ENCODE data around the gene CSK. TPM values are rescaled to one million over a fixed set of nuclear protein-coding genes. Genes with fewer than 3 reads are reported as not detected.

The CSK gene
- total and polyA plus RNA-seq, 12 donors: 19.7 to 48.6 (median 24.8) TPM

GRCh38 chr15:74773329-74773728 lies 8.6 kb upstream of the CSK start:
- ATAC-seq (no peak), DNase-seq (no peak)
- no peak overlapping the region for H3K27ac ChIP-seq
- H3K27me3 ChIP-seq: no peaks in the 10 kb centered on the region
- TF ChIP-seq, protein P1, sequence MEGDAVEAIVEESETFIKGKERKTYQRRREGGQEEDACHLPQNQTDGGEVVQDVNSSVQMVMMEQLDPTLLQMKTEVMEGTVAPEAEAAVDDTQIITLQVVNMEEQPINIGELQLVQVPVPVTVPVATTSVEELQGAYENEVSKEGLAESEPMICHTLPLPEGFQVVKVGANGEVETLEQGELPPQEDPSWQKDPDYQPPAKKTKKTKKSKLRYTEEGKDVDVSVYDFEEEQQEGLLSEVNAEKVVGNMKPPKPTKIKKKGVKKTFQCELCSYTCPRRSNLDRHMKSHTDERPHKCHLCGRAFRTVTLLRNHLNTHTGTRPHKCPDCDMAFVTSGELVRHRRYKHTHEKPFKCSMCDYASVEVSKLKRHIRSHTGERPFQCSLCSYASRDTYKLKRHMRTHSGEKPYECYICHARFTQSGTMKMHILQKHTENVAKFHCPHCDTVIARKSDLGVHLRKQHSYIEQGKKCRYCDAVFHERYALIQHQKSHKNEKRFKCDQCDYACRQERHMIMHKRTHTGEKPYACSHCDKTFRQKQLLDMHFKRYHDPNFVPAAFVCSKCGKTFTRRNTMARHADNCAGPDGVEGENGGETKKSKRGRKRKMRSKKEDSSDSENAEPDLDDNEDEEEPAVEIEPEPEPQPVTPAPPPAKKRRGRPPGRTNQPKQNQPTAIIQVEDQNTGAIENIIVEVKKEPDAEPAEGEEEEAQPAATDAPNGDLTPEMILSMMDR (IDR thresholded peaks at IDR 0.05): no peak
- intact Hi-C loops (cut with DNase I): loop anchor here in 7 of 10 donors (5.0 to 10.0 kb wide), 7 partner anchors 34 to 399 kb away; partner anchors contain the start of gene FAM219B (in 1 of the 7)
- H3K4me1 ChIP-seq: peaks cover 8 to 63% (median 25%) of the 10 kb centered on the region in 9 donors
- WGBS, 2 donors: 94 to 96% methylated on average over 5 of the region's 5 CpGs
- no peaks in the 10 kb centered on the region for H3K36me3 ChIP-seq
- no peak overlapping the region for H3K4me3 ChIP-seq
- no peaks in the 10 kb centered on the region for H3K9me3 ChIP-seq

DNA sequence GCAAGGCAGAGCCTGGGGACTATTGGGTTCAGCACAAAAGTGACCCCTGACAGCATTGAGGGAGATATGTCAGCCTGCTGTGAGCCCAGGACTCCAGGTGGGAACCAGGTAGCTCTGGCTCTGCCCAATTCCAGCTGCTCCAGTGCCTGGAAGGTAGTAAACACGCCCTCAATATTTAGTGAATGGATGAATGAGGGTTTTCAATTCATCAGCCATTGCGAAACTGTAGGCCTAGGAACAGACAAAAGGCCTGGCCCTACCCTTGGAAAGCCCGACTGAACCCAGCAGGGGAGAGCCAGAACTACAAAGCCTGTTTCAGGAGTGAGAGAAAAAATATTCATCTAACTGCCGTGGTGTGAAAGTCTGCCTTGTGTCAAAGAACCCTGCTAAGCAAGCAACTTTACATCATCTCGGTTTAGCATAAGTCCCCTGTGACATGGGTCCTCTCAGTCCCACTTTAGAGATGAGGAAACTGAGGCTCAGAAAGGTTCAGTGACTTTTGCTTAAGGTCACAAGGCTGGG lies 8.1 kb upstream of the CSK start:
- H3K4me1 ChIP-seq: peaks cover 8 to 63% (median 25%) of the 10 kb centered on the region in 9 donors
- H3K36me3 ChIP-seq: no peaks in the 10 kb centered on the region
- H3K27ac ChIP-seq: no peak overlapping the region
- intact Hi-C loops (cut with DNase I): loop anchor here in 7 of 10 donors (5.0 to 10.0 kb wide), 7 partner anchors 34 to 399 kb away; partner anchors contain the start of gene FAM219B (in 1 of the 7)
- H3K9me3 ChIP-seq: no peaks in the 10 kb centered on the region
- TF ChIP-seq, protein P1 (IDR thresholded peaks at IDR 0.05): no peak
- no peak overlapping the region for H3K4me3 ChIP-seq
- no peaks in the 10 kb centered on the region for H3K27me3 ChIP-seq
- 85 to 87% methylated on average over 5 of the region's 5 CpGs for WGBS, 2 donors
- no peak for DNase-seq
- ATAC-seq: no peak

GRCh38 chr15:74775132-74775562 lies 6.7 kb upstream of the CSK start:
- peaks cover 8 to 76% (median 25%) of the 10 kb centered on the region in 9 donors for H3K4me1 ChIP-seq
- WGBS, 2 donors: 82 to 85% methylated on average over 5 of the region's 5 CpGs
- no peaks in the 10 kb centered on the region for H3K9me3 ChIP-seq
- TF ChIP-seq, protein P1 (IDR thresholded peaks at IDR 0.05): no peak
- DNase-seq: no peak
- no peaks in the 10 kb centered on the region for H3K36me3 ChIP-seq
- no peak overlapping the region for H3K4me3 ChIP-seq
- H3K27me3 ChIP-seq: no peaks in the 10 kb centered on the region
- H3K27ac ChIP-seq: peak overlapping the region in 1 of 10 donors; percentile 96
- intact Hi-C loops (cut with DNase I): loop anchor here in 4 of 10 donors (5.0 to 10.0 kb wide), 4 partner anchors 60 to 400 kb away; partner anchors contain the start of gene FAM219B (in 1 of the 4)
- no peak for ATAC-seq

GRCh38 chr15:74775894-74776293 lies 6.0 kb upstream of the CSK start:
- 77% methylated on average over 4 of the region's 4 CpGs for WGBS, 2 donors
- ATAC-seq (no peak), DNase-seq (no peak)
- TF ChIP-seq, protein P1 (IDR thresholded peaks at IDR 0.05): no peak
- no peaks in the 10 kb centered on the region for H3K36me3 ChIP-seq
- H3K9me3 ChIP-seq: no peaks in the 10 kb centered on the region
- no peak overlapping the region for H3K4me3 ChIP-seq
- peaks cover 8 to 82% (median 30%) of the 10 kb centered on the region in 9 donors for H3K4me1 ChIP-seq
- intact Hi-C loops (cut with DNase I): loop anchor here in 4 of 10 donors (5.0 to 10.0 kb wide), 4 partner anchors 59 to 401 kb away; partner anchors contain the start of gene FAM219B (in 1 of the 4)
- peak overlapping the region in 1 of 10 donors; percentile 96 for H3K27ac ChIP-seq
- H3K27me3 ChIP-seq: no peaks in the 10 kb centered on the region
